Fibroblast of the conjunctiva (primary cell): ENCODE measurements around the gene NPBWR2.
"Not testable (repeated sequence)": the region's sequence is repeated elsewhere in the genome, so short reads cannot be mapped to it uniquely, and the experiment has no call there.

Experiments
- DNase-seq: peaks from one replicate; pipeline ENCODE4 v3.0.0-alpha.2; 2010; ENCODE audit warnings: low read depth

Gene NPBWR2

DNA sequence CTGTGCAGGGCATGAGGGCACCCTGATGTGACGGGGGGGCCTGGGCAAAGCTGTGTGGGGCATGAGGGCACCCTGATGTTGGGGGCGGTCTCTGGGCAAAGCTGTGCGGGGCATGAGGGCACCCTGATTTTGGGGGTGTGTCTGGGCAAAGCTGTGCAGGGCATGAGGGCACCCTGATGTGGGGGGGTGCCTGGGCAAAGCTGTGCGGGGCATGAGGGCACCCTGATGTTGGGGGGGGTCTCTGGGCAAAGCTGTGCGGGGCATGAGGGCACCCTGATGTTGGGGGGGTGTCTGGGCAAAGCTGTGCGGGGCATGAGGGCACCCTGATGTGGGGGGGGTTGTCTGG, 10.0 kb upstream of the NPBWR2 start:
- DNase-seq, result not testable (repeated sequence)

DNA sequence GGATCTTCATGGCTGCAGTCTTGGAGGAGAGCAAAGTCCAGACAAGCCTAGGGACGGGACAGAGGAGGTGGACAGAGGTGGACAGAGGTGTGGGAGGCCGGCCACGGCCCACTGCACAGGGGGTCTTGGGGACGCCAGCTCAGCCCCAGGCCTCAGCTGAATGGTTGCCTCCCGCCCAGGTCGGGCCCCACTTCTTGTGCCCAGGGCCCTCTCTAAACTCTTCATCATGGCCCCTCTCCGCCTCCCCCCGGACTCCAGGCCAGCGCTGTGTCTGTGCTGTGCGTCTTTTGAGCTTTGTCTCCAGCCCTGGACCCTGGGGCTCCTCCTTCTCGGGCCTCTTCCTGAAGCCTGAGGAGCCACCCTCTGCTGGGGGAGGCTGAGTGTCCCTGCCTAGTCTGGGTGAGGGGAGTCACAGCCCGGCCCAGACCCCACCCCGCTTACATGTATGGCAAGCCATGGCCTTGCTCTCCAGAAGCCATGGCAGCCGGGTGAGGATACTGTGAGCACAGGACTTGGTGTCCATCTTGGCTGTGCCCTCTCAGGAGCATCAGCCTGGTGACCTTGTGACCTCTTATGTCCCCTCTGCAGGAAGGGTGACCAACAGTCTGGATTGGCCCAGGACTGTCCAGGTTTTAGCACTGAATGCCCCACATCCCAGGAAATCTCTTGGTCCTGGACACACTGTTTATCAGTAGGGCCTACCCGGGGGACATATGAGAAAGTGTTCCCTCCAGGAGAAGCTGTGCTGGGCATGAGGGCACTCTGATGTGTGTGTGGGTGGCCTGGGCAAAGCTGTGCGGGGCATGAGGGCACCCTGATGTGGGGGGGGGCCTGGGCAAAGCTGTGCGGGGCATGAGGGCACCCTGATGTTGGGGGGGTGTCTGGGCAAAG, 9.4 kb upstream of the NPBWR2 start:
- DNase-seq, result no peak

DNA sequence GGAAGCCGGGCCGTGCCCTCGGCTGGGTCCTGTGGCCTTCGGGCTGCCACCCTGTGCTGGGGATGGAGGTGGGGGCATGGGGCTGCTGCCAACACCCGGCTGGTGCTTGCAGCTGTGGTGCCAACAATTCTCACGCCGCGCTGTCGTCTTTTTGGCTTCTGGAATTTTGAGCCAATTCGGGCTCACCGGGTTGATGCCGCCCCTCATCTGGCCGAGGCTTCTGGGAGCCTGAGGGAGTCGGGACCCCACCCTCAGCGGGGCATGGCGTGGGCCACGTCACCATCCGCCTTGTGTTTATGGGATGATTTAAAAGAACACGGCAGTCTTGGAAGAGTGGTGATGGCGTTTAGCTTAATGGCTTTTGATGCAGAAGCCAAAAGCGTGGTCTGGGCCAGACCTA, 8.7 kb upstream of the NPBWR2 start:
- DNase-seq, result no peak

DNA sequence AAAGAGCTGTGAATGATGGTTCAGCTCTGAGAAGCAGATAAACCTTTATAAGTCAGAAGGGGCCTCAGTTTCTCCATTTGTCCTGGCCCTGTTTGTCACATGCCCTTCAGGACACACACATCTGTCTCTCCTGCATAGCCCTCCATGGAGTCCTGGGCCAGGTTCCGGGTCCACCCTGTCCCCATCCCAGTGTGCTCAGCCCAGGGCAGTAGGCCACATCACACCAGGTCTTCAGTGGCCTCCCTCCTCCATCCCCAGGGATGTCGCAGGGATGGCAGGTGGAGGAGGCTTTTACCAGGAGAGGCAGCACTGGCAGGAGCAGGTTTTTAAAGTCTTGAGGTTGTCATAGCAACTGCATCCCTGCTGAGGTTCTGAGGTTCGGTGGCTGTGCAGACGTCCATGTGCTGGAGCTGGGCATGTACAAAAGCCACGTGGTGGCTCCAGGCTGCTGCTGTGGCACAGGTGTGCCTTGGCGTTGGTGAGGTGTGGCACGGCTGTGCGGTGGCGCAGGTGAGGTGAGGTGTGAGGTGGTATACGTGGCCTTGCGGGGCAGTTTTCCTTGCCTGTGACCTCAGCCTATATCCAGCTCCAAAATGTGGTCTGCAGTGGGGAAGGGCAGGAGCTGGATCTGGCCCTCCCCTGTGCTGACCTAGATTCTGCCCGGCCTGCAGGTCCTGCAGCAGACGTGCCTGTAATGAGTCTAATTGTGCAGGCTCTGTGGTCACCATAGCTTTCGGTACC, 8.0 kb upstream of the NPBWR2 start:
- no peak for DNase-seq

DNA sequence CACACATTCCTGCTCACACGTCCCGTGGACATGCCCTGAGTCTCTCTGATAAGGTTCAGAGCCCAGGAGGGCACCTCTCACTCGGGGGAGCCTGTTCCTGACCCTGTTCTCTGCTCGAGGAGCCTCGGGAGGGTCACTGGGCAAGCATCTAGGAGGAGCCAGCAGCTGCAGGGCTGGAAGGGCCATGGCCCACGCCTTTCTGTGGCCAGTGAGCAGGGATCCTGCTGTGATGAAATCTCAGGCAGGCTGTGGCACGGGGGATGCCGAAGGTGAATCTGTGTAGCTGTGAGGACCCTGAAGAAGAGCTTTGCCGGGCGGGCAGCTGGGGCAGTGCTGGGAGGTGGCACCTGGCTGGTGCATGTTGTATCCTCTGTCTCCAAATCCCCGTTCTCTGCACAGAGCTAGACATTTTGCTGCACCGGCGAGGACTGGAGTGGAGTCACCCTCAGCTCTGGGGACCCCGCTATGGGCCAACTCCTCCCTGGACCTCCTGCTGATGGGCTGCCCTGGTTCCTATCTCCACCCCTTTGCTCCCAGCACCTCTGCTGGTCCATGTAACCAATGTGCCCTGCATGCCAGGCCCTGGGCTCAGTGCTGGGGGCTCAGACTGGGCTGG, 7.1 kb upstream of the NPBWR2 start:
- no peak for DNase-seq

DNA sequence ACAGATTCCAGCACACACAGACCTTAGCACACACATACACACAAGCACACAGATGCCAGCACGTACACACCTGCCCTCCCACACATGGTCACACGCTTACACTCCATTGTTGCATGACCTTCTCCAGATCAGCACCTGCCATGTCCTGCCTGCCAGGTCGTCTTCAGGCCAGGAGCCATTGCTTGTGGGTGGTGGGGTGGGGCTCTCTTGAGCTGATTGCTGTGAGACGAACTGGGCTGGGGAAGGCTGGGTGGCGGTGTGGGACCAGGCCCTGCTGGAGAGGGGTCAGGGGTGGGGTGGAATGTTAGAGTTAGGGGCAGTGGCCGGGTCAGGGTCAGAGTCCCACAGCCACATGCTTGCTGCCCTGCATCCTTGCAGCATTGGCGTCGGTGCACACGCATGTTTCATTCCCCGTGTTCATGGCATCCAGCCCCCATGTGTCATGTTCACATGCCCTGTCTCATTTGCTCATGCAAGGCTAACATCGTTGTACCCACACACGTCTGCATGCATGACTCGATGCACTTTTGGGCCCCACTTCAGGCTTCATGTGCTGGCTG, 6.5 kb upstream of the NPBWR2 start:
- no peak for DNase-seq

DNA sequence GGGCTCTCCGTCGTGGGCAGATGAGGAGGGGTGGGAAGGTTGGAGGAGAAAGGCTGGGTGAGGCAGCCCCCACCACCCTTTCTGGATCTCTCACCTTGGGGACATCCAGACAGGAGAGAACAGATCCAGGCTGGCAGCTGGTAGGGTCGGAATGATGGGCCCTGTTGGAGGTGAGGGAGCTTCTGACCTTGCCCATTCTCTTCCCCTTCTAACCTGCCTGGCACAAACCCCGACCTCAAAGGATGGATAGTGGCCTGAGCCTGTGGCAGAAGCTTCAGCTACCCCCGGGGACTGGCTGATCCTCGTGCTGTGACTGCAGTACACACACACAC, 6.0 kb upstream of the NPBWR2 start:
- no peak for DNase-seq

DNA sequence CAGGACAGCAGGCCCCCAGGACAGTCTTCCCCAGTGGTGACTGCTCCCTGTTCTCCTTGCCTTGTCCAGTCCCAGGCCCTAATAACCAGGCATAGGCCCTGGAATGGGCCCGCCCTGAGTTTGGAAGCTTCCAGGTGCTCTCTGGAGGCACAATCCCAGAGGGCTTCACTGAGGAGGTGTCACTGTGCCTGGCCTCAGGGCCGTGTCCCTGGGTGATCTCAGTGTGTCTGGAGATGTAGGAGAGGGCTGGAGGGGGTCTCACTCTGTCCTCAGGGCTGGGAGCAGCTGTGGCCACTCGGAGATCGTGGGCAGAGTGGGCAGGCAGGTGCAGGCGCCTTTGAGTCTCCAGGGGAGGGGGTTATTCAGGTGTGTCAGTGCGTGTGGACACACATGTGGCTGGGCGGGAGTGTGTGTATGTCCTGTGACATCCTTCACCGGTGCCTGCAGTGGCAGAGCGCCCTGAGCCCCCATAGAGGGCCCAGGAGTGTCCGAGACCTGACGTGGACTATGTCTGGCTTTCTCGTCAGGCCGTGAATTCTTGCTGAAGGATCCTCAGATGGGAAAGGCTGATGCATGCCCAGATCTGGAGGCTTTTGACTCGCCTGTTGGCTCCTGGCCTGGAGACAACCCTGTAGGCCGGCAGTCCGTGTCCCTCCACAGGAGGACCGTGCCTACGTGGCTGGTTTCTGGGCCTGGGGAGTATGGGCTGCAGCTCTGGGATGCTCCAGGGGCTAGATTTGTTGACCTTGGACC, 5.5 kb upstream of the NPBWR2 start:
- DNase-seq, result no peak

DNA sequence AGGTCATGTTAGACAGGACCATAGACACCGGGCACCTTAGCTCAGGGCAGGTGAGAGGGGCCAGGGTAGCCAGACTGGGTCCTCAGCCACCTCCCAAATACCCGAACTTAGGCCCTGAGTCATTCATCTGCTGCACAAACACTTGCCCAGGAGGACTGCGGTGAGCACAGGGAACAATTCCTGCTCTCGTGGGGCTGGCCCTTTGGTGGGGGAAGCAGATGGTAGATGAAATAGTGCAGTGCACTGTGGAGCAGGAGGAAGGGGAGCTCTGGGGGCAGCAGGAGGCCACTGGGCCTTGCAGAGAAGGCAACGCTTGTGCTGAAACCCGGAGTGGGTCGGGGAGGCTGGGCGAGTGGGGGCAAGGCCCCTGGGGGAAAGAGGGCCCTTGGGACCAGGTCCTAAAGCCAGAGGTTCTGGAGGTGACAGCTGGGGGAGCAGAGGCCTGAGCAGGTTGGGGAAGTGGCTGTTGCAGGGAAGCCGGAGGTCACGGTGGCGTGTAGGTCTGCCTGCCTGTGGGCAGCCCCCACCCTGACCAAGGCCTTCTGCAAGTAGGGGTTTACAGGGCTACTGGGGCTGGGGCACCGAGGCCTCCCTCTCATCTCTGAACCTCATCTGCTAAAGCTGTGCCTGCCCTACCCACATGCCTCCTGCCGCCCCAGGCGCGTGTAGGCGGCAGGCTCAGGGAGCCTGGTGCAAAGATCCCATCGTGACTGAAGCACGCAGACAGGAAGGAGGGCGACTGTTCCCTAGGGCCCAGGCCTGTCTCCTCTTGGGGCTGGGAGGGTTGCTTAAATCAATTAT, 4.7 kb upstream of the NPBWR2 start:
- DNase-seq, result no peak

DNA sequence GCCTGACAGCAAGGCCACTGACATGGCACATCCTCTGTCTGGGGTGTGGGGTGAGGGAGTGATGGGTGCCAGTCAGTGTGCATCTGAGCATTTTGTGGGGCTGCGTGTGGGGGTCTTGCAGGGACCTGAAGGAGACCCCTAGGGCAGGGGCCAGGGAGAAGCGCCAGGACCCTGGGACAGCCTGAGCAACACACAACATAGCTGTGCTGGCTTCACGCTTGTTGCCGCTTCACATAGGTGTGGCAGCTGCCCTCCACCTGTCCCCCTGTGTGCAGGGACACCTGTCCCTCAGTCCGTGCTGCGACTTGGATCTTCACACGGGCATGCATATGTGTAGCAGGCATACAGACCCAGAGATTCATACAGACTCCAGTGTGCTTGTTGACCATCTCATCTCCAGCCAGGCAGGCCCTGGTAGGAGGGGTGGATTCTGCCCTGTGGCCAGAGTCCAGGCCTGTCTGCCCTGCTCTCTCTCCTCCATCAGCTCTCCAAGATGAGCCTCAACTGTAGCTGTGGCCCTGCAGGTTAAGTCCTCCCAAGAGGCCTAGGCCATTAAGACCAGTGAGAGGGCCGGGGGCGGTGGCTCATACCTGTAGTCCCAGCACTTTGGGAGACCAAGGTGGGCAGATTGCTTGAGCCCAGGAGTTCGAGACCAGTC, 3.2 kb upstream of the NPBWR2 start:
- DNase-seq, result no peak

DNA sequence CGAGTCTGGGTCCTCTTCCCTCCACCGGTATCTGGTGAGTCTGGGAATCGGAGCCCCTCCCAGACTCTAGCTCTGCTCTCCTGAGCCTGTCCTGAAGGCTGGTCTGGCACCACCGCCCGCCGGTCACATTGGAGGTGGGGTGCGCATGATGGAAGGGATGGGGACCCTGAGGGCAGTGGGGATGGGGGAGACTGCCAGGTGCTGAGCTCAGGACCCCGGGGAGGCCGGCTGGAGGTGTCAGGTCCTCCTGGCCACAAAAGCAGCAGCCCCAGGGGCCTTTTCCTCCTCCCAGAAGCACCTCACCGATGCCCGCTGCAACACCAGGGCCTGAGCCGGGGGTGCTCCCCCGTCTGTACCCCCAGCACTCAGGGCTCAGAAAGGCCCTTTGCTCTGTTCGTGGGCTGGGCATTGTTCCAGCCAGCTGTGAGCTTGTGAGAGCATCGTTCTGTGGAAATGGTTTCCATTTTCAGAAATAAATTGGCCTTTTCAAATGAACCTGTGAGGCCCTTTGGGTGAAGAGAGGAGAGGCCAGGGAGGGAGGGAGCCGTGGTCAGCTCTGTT, 2.5 kb upstream of the NPBWR2 start:
- no peak for DNase-seq

DNA sequence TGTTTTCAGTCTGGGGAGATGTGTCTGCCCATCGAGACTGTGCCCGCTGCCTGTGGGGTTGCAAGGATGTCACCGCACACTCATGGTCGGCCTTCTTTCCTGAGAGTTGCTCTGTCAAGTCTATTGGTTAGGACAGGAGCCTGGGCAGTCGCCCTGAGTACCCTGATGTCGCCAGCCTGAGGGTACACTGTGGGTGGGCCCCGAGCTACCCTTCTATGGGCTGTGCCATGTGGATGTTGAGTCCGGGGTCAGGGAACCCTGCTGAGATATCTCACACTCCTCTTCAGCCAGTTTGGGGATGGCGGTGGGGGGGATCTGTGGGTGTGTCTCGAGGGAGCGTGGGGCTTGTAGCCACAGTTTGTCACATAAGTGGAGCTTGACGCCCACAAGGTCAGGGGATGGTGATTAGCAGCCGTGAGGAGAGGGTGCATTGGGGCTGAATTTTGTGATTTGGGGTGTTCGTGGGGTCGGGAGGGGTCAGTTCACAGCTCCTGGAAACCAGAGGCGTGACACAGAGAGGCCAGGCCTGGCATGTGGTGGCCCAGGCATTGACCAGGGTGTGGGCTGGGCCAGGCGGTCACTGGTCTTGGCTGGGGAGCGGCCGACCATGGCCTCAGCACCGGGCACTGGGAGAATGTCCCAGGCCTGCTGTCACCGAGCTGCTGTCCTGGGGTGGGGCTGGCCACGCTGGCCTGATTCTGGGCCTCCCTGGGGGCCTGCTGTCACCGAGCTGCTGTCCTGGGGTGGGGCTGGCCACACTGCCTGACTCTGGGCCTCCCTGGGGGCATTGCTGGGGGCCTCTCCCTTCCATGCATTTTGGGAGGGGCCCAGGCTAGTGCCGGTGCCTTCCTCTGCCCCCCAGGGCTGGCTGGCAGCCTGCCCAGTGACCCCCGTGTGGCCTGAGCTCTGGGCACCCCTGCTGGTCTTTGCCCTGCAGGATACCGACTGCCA, 1.6 kb upstream of the NPBWR2 start:
- no peak for DNase-seq

DNA sequence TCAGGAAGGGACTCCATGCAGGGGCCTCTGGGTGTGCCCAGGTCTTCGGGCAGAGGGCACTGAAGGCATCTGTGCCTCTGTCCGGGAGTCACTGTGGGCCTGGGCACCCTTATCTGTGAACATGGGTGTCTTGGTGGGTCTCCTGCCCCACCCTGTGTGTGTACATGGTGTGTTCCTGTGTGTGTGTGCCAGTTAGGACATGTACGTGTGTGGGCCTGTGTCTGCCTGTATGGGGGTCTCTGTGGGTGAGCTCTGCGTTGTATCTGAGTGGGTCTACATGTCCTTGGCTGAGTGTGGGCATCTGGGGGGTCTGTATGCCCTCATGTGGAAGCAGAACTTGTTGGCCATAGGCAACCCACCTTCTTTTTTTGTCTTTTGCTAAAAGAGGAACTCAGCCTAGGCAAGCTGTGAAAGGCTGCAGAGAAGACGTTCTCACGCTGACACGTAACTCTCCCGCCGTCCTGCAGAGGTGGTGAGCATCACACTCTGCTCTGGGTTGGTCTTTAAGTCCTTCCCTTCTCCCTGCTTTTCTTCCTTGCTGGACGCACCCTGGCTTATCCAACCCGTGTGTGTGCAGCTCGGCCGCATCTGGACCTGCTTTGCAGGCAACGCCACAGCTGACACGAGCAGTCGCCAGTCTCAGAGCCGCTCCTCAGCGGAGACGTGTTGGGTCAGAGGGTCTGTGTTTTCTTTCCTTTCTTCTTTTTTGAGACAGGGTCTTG, 532 bp upstream of the NPBWR2 start:
- DNase-seq, result no peak

DNA sequence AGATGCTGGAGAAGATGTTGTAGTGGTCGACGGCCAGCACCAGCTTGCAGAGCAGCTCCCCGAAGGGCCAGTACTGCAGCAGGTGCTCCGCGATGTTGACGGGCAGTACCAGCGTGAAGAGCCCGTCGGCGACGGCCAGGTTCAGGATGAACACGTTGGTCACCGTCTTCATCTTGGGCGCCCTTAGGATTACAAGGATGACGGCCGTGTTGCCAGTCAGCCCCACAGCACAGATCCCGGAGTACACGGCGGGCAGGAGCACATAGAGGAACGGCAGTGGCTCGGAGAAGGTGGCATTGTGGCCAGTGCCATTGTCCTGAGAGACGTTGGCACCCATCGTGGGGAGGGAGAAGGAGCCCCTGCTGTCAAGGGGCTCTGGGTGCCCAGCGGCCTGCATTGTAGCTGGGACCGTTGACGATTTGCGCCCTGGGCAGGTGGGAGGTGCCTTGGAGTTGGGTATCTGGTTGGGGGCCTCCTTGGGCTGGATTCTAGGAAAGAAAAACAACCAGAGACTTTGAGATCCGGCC, 867 bp downstream of the NPBWR2 start:
- no peak for DNase-seq

DNA sequence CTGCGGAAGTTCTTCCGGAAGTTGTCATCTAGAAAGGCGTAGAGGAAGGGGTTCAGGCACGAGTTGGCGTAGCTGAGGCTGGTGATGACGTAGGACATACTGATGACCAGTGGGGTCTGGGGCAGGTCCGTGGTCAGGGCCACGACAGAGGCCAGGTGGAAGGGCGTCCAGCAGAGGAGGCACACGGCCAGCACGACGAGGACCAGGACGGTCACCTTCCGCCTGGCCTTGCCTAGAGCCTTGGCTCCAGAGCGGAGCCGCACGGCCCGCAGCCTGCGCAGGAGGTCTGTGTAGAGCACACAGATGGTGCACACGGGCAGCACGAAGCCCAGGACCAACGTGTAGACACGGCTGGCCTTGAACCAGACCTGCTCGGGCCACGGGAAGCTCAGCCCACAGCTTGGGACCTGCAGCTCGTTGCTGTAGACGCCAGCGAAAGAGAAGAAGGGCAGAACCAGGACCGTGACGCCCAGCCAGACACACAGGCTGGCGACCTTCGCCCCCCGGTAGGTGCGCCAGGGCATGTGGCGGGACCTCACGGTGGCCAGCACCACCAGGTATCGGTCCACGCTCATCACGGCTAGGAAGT, 1.4 kb downstream of the NPBWR2 start:
- no peak for DNase-seq

DNA sequence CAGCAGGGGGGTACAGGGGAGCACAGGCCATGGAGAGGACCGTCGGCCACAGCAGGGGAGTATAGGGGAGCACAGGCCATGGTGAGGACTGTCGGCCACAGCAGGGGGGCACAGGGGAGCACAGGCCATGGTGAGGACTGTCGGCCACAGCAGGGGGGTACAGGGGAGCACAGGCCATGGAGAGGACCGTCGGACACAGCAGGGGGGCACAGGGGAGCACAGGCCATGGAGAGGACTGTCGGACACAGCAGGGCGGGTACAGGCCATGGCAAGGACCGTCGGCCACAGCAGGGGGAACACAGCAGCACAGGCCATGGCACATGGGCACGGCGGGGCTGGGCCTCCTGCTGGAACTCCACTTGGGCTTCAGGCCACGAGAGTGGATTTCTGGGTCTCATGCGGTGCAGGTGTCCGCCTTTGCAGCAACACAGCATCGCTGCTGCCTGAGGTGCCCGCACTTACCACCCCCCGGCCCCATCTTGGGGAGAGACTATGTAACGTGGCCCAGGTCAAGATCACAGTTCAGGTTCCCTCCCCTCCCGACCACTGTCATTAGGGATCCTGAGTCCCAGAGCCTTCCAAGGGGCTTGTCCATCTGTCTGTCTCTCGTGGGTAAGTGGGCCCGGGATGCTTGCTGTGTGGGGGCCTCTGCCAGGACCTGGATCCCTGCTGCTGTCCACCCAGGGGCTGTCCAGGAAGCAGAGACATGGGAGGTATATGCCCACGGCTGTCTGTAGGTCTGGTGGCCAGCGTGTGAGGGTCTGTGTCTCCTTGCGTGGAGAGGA, 2.5 kb downstream of the NPBWR2 start:
- no peak for DNase-seq
